Smooth muscle cell of the umbilical artery (primary cell): ENCODE results near the gene NMBR. TPM values are rescaled to one million over a fixed set of nuclear protein-coding genes. Genes with fewer than 3 reads are reported as not detected.

Source experiments
- total RNA-seq: library from RNA; depleted of rRNA; stranded (reverse); fragments of >200 nt; gene quantifications from 2 replicates; pipeline ENCODE4 v1.2.3, GENCODE V29; 2014

NMBR gene
- not detected in 2 replicates for total RNA-seq

DNA sequence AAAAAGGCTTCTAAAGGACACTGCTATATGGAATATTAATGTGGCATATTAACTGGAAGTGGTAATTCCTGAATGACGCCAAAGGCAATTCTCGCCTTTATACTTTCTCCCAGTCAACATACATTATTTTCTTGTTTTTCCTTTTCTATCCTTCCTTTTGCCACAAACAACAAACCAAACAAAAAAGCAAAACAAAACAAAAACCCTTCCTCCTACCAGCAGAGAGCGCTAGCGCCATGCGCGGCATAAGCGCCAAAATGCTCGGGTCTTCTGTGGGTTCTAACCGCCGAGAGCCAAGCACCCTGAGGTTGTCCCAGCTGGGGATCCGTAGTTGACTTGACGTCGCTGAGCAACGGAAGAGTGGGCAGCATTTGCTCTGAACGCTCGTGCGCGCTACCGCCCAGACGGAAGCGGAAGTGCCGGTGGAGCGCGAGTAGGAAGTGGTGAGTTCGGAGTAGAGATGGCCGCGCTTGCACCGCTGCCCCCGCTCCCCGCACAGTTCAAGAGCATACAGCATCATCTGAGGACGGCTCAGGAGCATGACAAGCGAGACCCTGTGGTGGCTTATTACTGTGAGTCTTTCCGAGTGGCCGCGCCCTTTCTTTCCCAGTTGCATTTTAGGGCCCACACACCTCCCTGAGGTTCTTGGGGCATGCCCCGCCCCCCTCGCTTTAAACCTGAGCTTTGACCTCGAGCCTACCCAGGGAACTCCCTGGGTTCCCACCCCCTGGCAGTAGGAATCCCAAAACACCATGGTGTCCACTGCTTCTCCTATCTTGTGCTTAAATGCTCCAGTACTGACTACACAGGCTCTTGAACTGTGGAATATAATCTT, at the start of gene NMBR, which contains the start of gene VTA1:
NMBR (minus strand) TSS at position 295 of the 835 bp plus-strand sequence. CDS start 58,464 bp downstream, outside the sequence.
VTA1 (plus strand) TSS at position 436 of the 835 bp plus-strand sequence; CDS start at position 461, 25 bp downstream.

DNA sequence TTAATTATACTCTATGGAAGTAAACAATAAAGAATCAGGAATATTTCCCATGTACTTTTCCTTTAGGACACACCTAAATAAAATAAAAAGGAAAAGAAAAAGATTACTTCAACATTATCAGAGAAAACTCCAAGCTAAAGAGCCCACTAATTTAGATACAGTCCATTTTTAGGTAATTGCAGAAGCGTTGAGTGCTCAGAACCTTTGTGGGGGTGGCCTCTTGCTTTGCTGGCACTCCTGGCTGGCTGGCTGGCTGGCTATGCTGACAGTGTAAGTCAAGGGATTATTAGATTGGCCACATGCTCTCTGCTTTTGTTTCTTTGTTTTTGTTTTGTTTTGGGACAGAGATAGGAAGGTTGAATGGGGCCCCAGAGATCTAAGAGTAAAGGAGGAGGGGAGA, 14.3 kb downstream of the NMBR start, which contains the start of gene GJE1:
GJE1 (plus strand) TSS at position 301 of the 400 bp plus-strand sequence. CDS start 234 bp downstream, outside the sequence.

Other genes with a start within 250 kb of the NMBR start
- gene GJE1, start 14.2 kb downstream of the NMBR start, total RNA-seq: not detected in 2 replicates
- 46.9 and 72.2 TPM in 2 replicates for gene VTA1, start 141 bp upstream of the NMBR start, total RNA-seq
- 8.0 and 29.9 TPM in 2 replicates for gene ADGRG6, start 154.9 kb upstream of the NMBR start, total RNA-seq